A549 (cell line): Measurements from ENCODE around the gene CREB3L1. TPM values are rescaled to one million over a fixed set of nuclear protein-coding genes. Genes with fewer than 3 reads are reported as not detected.
A peak's percentile ranks its signal among the peaks of the same experiment; 100 is the strongest.

Experiments
- ATAC-seq, 2 experiments: fragments of 200-7000 bp in 1 of 2; fragments of >200 bp in 1 of 2; cut with Nextera tagmentation in 1 of 2; cut with Tn5 transposase in 1 of 2; 3 replicates each; pipeline versions ENCODE4 v1.8.0 to v1.9.1; 2018 to 2020; ENCODE audit warnings: mild to moderate bottlenecking in 1 of 2, moderate library complexity in 1 of 2
- CTCF ChIA-PET: fragments of 300-600 bp; sonication (Branson Sonifier 250); formaldehyde crosslinking; extraction: SDS; loops from one replicate; lab custom pipeline; 2021; ENCODE audit warnings: antibody characterized with exemption, inconsistent platforms; lab: Yijun Ruan, JAX
- POLR2A ChIA-PET: fragments of 350-600 bp; formaldehyde crosslinking; extraction: SDS; loops from one replicate; lab custom pipeline; 2021; ENCODE audit warnings: antibody characterized with exemption, inconsistent platforms; lab: Yijun Ruan, JAX
- DNase-seq, 2 experiments: peaks; one replicate each; pipeline versions ENCODE4 v3.0.0 to v3.0.0-alpha.2; 2011 to 2016; ENCODE audit warnings: low read depth in 1 of 2, low spot score in 1 of 2
- FAIRE-seq: peaks from 2 replicates; lab custom pipeline; 2011; peaks lifted over from hg19 to GRCh38; lab: Jason Lieb, UNC
- H3K27ac ChIP-seq, 2 experiments: fragments of >200 bp; sonication (Bioruptor Twin); formaldehyde crosslinking; 3 replicates each; pipeline ENCODE4 v1.5.1; 2016 to 2017
- H3K4me1 ChIP-seq: fragments of >200 bp; sonication (Bioruptor Twin); formaldehyde crosslinking; 3 replicates; pipeline ENCODE4 v1.6.1; 2016
- H3K4me2 ChIP-seq: fragments of >200 bp; sonication (Bioruptor Twin); formaldehyde crosslinking; 3 replicates; pipeline ENCODE4 v1.6.1; 2016
- H3K4me3 ChIP-seq: fragments of >200 bp; sonication (Bioruptor Twin); formaldehyde crosslinking; 3 replicates; pipeline ENCODE4 v1.5.1; 2016
- H3K9me3 ChIP-seq: fragments of >200 bp; sonication (Bioruptor Twin); formaldehyde crosslinking; 3 replicates; pipeline ENCODE4 v1.6.1; 2016
- CEBPB ChIP-seq, 2 experiments: fragments of >200 bp in 1 of 2; sonication (Bioruptor Twin) in 1 of 2; formaldehyde crosslinking in 1 of 2; IDR thresholded peaks; 2 replicates each; pipeline ENCODE4 v1.6.1; 2012 to 2016
- EHF ChIP-seq: fragments of 250-450 bp; sonication (Bioruptor Pico); IDR thresholded peaks from 2 replicates; pipeline ENCODE4 v1.5.0; 2020; ENCODE audit warnings: mild to moderate bottlenecking
- HOXB13 ChIP-seq: fragments of 250-450 bp; sonication (Bioruptor Pico); IDR thresholded peaks from 2 replicates; pipeline ENCODE4 v1.5.0; 2020; ENCODE audit warnings: low read depth, mild to moderate bottlenecking, moderate library complexity
- MAFK ChIP-seq: fragments of 450-650 bp; IDR thresholded peaks from 2 replicates; pipeline ENCODE4 v1.6.1; 2014; ENCODE audit not compliant: partially characterized antibody
- RAD21 ChIP-seq, 2 experiments: fragments of >200 bp in 1 of 2; sonication (Bioruptor Twin) in 1 of 2; formaldehyde crosslinking in 1 of 2; IDR thresholded peaks in 1 of 2; conservative IDR thresholded peaks in 1 of 2; 2 replicates in 1 of 2; 3 replicates in 1 of 2; pipeline ENCODE4 v1.6.1; 2012 to 2018; ENCODE audit warnings: inconsistent platforms in 1 of 2
- RARB ChIP-seq: fragments of 250-450 bp; sonication (Bioruptor Pico); IDR thresholded peaks from 2 replicates; pipeline ENCODE4 v1.8.0; 2021; ENCODE audit warnings: mild to moderate bottlenecking, moderate library complexity
- RNF2 ChIP-seq: fragments of 200-600 bp; sonication (generic); IDR thresholded peaks from 2 replicates; pipeline ENCODE4 v1.6.1; 2016; ENCODE audit warnings: low read depth, mild to moderate bottlenecking, antibody characterized with exemption, moderate library complexity, borderline replicate concordance
- ZNF302 ChIP-seq: fragments of 250-450 bp; sonication (Bioruptor Pico); IDR thresholded peaks from 2 replicates; pipeline ENCODE4 v1.9.0; 2021; ENCODE audit warnings: inconsistent platforms, mild to moderate bottlenecking, moderate library complexity
- WGBS: methylation state at CpG from one replicate; pipeline ENCODE4 v1.1.6; 2017; ENCODE audit errors: missing lambda C conversion rate; 5-methylcytosine and 5-hydroxymethylcytosine counted together
- polyA plus RNA-seq, 4 experiments: library from polyadenylated mRNA; depleted of rRNA in 3 of 4; stranded (reverse); fragments of >200 nt; fragmentation: RNase III in 1 of 4; extraction: RNeasy Plus Mini Kit Qiagen cat#74134 plus additional on column Dnase treatment in 1 of 4; gene quantifications; 2 replicates in 3 of 4; 3 replicates in 1 of 4; pipeline ENCODE4 v1.2.3, GENCODE V29; 2011 to 2017
- TF ChIP-seq, protein P1 (sequence below): IDR thresholded peaks from 2 replicates; pipeline ENCODE4 v1.6.1; 2012
- TF ChIP-seq, protein P2 (sequence below): fragments of 250-450 bp; sonication (Bioruptor Pico); IDR thresholded peaks from 2 replicates; pipeline ENCODE4 v1.5.0; 2020; ENCODE audit warnings: low read depth, mild to moderate bottlenecking, moderate library complexity
- TF ChIP-seq, protein P3 (sequence below): fragments of >200 bp; sonication (Bioruptor Twin); formaldehyde crosslinking; IDR thresholded peaks from 3 replicates; pipeline ENCODE4 v1.5.1; 2016

The CREB3L1 gene
- polyA plus RNA-seq, 2 of the 4 experiments (the other 2 are of a cell fraction), result 0.61 to 2.3 TPM

DNA sequence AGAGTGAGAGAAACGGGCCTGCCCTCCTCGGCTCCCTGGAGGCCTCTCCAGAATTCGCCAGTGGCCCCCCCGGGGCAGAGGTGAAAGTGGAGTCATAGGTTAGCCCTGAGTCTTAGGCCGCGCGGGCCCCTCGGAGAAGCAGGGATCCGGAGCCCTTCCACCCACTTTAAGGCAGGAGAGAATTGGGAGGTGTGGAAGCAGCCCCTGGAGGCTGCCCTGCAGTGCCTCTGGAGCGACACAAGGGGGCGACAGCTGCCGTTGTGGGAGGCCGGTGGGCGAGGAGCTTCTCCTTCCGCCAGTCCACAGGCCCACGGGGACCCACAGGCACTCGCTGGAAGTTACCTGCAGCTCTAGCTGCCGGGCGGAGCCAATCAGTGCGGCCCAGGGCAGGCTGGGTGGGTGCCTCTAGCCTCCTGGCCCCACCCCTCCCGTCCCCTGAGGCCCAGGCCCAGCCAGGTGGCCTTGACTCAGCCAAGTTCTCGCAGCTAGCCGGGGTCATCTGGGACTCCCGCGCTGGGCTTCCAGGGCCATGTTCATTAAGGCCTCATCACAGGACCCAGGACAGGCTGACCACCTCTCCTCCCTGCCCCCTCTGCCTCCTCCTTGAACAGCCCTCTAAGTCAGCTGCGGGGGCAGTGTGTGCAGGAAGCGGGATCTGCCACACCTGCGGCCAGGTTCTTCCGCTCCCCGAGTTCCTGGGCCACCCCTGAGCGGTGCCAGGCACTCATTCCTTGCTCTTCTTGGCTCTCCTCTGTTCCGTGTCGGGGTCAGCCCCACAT lies 74.8 kb downstream of the CREB3L1 start:
- POLR2A ChIA-PET, result no interaction called here
- H3K4me2 ChIP-seq, result no peak overlapping the region

DNA sequence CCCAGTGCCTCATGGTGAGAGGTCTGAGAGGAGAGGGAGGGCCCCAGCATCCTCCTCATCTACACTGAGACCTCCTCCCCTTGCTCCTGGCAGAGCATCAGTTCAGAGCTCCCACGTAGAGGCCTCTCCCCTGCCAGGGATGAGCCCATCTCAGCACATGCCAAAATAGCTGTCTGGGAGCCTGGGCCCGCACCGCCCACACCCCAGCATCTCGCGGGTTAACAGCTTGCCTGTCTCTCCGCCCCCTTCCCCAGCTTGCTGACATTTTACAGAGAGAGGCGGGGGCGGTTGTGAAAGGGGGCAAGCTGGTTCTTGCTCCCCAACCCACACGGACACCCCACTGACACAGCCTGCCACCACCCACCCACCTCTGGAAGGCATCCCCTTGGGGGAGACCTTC lies 76.2 kb downstream of the CREB3L1 start:
- Histone ChIP-seq H3K4me1 (peaks cover 7% of the 10 kb centered on the region), H3K27ac (no peak overlapping the region), H3K4me2 (no peak overlapping the region), H3K9me3 (no peaks in the 10 kb centered on the region), H3K4me3 (no peak overlapping the region)
- no peak for FAIRE-seq
- ChIA-PET POLR2A (no interaction called here), CTCF (interaction anchor here (0.5 to 25.2 kb wide), 4 partner anchors 14 to 171 kb away, joined by 3 to 325 read pairs (median 7); partner anchors contain the start of gene CHRM4)
- no peak for TF ChIP-seq RARB (CRISPR knock-in tag)
- TF ChIP-seq, protein P1, sequence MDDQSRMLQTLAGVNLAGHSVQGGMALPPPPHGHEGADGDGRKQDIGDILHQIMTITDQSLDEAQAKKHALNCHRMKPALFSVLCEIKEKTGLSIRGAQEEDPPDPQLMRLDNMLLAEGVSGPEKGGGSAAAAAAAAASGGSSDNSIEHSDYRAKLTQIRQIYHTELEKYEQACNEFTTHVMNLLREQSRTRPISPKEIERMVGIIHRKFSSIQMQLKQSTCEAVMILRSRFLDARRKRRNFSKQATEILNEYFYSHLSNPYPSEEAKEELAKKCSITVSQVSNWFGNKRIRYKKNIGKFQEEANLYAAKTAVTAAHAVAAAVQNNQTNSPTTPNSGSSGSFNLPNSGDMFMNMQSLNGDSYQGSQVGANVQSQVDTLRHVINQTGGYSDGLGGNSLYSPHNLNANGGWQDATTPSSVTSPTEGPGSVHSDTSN, result no peak
- no peak for TF ChIP-seq RNF2
- TF ChIP-seq, protein P2, sequence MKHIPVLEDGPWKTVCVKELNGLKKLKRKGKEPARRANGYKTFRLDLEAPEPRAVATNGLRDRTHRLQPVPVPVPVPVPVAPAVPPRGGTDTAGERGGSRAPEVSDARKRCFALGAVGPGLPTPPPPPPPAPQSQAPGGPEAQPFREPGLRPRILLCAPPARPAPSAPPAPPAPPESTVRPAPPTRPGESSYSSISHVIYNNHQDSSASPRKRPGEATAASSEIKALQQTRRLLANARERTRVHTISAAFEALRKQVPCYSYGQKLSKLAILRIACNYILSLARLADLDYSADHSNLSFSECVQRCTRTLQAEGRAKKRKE (CRISPR knock-in tag), result no peak
- TF ChIP-seq CEBPB (IDR thresholded peaks at IDR 0.05), result no peak
- TF ChIP-seq EHF (CRISPR knock-in tag), result no peak
- 90% methylated on average over 9 of the region's 9 CpGs for WGBS
- DNase-seq, result no peak
- no peak for ATAC-seq

More for the DNA sequence above, 74.8 kb downstream of the CREB3L1 start:
- no peak overlapping the region for H3K4me3 ChIP-seq
- TF ChIP-seq, protein P3, sequence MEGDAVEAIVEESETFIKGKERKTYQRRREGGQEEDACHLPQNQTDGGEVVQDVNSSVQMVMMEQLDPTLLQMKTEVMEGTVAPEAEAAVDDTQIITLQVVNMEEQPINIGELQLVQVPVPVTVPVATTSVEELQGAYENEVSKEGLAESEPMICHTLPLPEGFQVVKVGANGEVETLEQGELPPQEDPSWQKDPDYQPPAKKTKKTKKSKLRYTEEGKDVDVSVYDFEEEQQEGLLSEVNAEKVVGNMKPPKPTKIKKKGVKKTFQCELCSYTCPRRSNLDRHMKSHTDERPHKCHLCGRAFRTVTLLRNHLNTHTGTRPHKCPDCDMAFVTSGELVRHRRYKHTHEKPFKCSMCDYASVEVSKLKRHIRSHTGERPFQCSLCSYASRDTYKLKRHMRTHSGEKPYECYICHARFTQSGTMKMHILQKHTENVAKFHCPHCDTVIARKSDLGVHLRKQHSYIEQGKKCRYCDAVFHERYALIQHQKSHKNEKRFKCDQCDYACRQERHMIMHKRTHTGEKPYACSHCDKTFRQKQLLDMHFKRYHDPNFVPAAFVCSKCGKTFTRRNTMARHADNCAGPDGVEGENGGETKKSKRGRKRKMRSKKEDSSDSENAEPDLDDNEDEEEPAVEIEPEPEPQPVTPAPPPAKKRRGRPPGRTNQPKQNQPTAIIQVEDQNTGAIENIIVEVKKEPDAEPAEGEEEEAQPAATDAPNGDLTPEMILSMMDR, result peak; percentile 51
- TF ChIP-seq ZNF302 (CRISPR knock-in tag), result no peak
- no peak for TF ChIP-seq MAFK
- no peak for TF ChIP-seq HOXB13 (CRISPR knock-in tag)
- peak; percentile 26 to 31; a peak in 3 of 5 replicates for TF ChIP-seq RAD21 (conservative IDR thresholded peaks at IDR 0.05 in 1 of 2, IDR thresholded peaks at IDR 0.05 in 1 of 2)
- peak in 1 of 2 experiments; percentile 61; a peak in 3 of 6 replicates for ATAC-seq
- DNase-seq, result peak in 1 of 2 experiments; percentile 46
- no peaks in the 10 kb centered on the region for H3K9me3 ChIP-seq
- no peak for FAIRE-seq
- H3K27ac ChIP-seq, result no peak overlapping the region
- WGBS, result 76% methylated on average over 26 of the region's 33 CpGs
- peaks cover 13% of the 10 kb centered on the region for H3K4me1 ChIP-seq
- CTCF ChIA-PET, result interaction anchor here (0.8 to 25.2 kb wide), 8 partner anchors 15 to 113 kb away, joined by 3 to 325 read pairs (median 6); partner anchors contain the start of gene CHRM4

DNA sequence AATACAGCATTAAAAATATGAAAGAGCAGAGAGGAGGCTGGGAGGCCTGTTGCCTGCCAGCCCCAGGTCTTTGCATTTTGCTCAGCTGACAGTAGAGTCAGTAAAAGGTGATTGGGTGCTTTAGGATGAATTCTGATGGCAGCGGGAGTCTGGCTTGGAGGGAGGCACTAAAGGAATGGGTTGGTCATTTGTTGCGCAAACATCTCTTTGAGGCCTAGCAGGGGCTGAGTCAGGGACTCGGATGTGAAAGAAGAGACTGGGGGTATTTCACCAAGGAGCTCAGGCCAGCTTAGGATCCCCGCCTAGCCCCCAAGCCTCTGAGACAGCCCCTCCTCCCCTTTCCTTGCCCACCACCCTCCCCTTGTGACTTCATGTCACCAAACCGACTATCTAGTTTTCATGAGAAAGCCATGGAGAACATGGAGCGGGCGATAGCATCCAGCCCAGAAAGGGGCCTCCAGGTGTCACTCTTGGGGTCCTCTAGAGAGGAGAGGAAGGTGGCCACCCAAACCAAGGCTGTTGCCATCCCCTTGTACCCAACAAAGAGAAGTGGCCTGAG lies 79.5 kb downstream of the CREB3L1 start:
- no peaks in the 10 kb centered on the region for H3K4me1 ChIP-seq
- no peak for ATAC-seq
- DNase-seq, result no peak
- H3K4me3 ChIP-seq, result no peak overlapping the region
- TF ChIP-seq CEBPB (IDR thresholded peaks at IDR 0.05), result peak; percentile 59 to 60; a peak in 3 of 4 replicates
- TF ChIP-seq, protein P2 (CRISPR knock-in tag), result no peak
- TF ChIP-seq, all 56 proteins: peak for 1
- no peak overlapping the region for H3K4me2 ChIP-seq
- no peaks in the 10 kb centered on the region for H3K9me3 ChIP-seq
- no peak for FAIRE-seq
- H3K27ac ChIP-seq, result no peak overlapping the region
- ChIA-PET CTCF (interaction anchor here (0.6 to 25.2 kb wide), 9 partner anchors 9 to 118 kb away, joined by 3 to 325 read pairs (median 4); partner anchors contain the start of genes CHRM4 and DGKZ), POLR2A (no interaction called here)
- 93% methylated on average over 7 of the region's 7 CpGs for WGBS
